Measurements from ENCODE around the gene EZH1.

The EZH1 gene

DNA sequence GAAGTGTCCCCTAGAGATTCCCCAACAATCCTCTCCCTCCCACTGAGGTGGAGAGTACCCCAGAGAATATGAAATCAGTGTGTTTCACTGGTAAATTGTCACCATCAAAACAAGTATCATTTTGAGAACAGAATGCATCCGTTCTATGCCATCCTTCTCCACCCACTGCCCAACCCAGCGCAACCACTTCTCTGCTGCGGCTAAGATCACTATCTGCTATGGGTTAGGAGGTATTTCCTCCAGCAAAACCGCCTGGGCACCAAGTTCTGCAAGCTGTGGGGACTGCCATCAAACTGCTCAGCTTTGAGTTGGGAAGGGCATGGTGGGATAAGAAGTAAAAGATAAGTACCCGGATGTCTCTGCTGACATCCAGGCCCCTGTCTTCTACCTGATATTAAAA, 38.1 kb downstream of the EZH1 start:
- no peak for DNase-seq

DNA sequence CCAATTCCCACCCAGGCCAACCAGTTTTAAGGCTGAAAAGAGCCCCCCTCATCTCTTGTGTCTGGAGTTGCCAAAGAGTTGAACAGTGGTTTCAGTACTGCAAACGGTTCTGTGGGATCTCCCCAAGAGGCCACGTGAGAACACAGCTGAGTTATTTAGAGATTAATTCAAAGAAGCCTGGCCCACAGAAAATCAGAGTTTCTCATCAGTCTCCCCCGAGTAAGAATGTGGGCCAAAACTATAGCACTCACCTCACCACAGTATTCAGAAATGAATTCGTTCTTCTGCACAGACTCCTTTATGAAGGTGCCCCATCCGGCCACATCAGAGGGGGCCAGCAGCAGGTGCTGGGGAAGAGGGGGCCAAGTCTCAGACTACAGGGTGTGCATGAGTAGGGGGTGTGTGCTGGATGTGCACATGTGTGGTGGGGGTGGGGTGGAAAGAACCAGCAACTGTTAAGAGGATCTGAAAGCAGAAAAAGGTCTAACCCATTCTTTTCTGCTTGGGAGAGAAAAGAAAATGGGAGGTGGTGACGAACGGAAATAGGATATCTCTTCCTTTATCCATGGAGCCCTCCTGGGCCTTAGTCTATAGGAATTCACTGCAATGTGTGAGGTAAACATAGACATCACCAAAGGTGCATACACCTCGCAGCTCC, 39.9 kb downstream of the EZH1 start:
- DNase-seq = no peak

- no peak for DNase-seq
These were observed 40.4 kb downstream of the EZH1 start for GRCh38 chr17:42704490-42704836.

DNA sequence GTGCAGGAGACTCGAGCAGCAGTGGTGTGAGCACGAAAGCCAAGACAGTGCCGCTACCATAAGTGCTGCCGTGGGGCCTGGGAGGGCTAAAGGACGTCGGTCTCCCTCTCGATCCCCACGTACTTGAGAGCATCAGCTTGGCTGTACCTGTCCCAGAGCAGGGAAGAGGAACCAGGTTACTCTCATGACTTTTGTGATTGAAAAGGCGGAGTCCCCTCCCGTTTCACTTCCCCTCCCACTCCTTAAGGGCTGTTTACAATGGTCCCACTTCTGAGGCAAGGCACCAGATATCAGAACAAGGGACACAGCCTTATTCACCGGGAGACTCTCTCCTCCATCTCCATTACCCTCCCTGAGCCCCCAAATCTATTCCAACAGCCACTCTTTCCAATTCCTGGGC, 42.4 kb downstream of the EZH1 start:
- DNase-seq = no peak

- no peak for DNase-seq
These were observed 44.1 kb downstream of the EZH1 start for GRCh38 chr17:42700586-42701289.

DNA sequence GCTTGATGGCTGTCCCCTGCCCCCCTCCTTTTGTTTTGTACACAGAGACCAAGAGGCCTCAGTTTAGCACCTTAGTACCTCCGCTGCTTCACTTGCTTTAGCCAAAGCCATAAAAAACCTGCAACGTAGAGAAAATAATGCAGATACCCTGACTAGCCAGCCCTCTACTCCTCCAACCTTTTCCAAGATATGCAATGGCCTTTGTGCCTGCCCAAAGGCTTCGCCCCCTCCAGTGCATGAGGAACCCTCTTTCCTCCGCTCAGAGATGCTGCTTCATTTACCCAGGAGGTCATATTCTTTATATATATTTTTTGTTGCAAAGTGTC, 45.5 kb downstream of the EZH1 start:
- DNase-seq = no peak

DNA sequence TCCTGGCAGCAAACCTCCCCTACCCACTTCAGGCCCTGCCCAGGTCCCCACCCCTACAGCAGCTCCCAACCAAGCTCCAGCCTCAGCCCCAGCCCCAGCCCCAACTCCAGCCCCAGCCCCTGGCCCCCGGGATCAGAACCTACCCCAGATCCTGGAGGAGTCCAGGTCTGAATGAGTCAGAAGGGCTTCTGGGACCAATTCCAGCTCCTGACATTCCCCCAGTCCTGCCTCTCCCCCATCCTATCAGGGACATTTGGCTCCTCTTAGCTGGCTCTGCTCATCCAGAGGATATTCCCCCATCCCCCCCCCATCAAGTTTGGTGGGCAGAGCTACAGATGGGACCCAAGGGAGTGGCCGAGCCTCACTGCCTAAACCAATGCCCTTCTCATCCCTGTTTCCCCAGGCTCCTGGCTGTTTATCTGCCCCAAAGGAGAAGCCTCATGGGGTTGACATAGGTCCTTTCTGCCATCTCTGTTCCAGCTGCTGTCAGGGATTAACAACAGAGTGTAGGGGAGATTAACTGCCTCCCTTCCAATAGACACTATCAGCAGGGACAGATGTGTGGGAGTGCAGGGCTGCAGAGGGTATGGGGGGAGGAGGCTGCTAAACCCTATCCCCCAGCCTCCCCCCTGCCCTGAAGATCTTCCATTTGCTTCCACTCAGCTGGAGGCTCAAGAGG, 46.0 kb downstream of the EZH1 start:
- DNase-seq = peak in 1 of 2 experiments; percentile 24

GRCh38 chr17:42697108-42697811, 47.6 kb downstream of the EZH1 start:
- no peak for DNase-seq

GRCh38 chr17:42695500-42695899, 49.3 kb downstream of the EZH1 start:
- DNase-seq = no peak

GRCh38 chr17:42694524-42694923, 50.3 kb downstream of the EZH1 start:
- no peak for DNase-seq

DNA sequence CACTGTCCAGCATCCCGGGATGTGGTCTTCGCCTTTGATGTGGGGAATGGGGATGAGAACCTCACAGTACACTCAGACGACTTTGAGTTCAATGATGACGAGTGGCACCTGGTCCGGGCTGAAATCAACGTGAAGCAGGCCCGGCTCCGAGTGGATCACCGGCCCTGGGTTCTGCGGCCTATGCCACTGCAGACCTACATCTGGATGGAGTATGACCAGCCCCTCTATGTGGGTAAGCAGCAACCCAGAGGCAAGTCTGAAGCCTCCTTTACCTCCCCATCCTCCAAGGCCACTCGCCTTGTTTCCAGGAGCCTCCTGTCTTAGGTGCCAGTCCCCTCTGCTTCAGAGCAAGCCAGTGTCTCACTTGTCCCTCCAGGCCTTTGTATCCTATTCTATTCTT, 52.4 kb downstream of the EZH1 start:
- DNase-seq = no peak

DNA sequence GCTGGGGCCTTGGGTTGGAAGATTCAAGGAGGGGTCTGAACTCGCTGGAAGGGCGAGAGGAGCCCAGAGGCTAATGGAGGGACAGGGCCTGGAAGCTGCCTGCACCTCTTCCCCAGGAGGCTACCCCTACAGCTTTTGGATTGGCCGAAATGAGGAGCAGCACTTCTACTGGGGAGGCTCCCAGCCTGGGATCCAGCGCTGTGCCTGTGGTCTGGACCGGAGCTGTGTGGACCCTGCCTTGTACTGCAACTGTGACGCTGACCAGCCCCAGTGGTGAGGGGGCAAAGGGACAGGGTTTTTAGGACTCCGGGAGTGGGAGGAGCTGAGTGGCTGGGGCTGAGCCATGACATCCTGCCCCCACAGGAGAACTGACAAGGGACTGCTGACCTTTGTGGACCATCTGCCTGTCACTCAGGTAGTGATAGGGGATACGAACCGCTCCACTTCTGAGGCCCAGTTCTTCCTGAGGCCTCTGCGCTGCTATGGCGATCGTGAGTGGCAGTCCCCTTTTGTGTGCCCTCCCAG, 53.8 kb downstream of the EZH1 start:
- no peak for DNase-seq

DNA sequence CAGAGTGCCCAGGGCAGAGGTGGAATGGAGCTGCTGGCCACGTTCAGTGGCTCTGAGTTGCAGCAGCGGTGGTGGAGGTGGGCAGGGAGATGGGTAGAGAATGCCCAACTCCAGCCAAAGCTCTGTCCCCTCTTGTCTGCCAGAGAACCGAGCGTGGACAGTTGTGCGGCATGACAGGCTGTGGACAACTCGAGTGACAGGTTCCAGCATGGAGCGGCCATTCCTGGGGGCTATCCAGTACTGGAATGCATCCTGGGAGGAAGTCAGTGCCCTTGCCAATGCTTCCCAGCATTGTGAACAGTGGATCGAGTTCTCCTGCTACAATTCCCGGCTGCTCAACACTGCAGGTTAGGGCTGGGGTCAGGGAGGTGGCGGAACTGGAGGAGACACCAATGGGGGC, 54.2 kb downstream of the EZH1 start:
- DNase-seq = no peak

DNA sequence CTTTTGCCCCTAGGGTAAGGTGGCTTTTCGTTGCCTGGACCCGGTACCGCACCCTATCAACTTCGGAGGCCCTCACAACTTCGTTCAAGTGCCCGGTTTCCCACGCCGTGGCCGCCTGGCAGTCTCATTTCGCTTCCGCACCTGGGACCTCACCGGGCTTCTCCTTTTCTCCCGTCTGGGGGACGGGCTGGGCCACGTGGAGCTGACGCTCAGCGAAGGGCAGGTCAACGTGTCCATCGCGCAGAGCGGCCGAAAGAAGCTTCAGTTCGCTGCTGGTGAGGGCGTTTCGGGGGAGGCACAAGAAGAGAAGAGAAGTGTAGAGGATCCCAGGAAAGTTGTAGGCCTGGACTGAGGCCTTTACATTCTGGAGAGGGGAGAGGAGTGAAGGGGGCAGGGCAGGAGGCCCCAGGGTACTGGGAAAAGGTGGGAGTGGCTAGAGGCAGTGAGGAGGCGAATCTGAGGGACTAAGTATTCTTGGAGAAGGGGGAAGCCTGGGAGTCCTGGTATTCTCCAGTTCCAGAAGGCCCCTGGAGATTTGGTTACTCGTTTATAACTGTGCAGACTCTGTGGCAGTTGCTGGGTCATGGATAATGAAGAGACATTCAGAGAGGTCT, 57.0 kb downstream of the EZH1 start:
- no peak for DNase-seq

- no peak for DNase-seq
These were observed 58.2 kb downstream of the EZH1 start for GRCh38 chr17:42686520-42687128.

DNA sequence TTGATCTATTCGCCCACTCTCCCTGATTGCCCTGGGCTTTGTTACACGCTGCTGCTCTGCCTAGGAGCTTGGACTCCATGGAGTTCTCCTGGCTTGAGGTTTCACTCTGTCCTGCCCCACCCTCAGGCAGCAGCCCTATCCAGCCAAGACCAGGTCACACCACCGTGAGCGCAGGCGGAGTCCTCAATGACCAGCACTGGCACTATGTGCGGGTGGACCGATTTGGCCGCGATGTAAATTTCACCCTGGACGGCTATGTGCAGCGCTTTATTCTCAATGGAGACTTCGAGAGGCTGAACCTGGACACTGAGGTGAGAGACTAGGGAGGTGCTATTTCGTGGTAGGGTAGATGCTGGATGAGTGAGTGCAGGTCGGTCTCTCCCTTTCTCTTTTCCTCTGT, 59.0 kb downstream of the EZH1 start:
- no peak for DNase-seq

DNA sequence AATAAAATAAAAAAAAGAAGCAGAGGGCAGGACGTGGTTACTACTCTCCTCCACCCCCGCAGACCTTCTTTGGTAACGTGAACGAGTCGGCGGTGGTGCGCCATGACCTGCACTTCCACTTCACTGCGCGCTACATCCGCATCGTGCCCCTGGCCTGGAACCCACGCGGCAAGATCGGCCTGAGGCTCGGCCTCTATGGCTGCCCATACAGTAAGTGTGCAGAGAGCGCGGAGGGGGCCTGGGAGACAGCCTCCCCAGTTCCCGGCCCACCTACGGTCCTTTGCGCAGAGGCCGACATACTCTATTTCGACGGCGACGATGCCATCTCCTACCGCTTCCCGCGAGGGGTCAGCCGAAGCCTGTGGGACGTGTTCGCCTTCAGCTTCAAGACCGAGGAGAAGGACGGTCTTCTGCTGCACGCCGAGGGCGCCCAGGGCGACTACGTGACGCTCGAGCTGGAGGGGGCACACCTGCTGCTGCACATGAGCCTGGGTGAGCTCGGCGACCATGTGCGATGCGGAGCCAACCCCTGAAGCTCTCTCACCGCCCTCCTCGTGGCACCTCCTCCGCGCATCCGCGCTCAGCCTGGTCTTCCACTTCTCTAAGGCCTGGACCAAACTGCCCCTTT, 59.8 kb downstream of the EZH1 start:
- no peak for DNase-seq

GRCh38 chr17:42683407-42684034, 61.3 kb downstream of the EZH1 start:
- no peak for DNase-seq

- DNase-seq = no peak
These were observed 62.0 kb downstream of the EZH1 start for GRCh38 chr17:42682722-42683403.

GRCh38 chr17:42681976-42682721, 62.7 kb downstream of the EZH1 start, which contains the start of gene CNTNAP1:
Gene CNTNAP1, plus strand, starts transcription at chr17:42682531. Its CDS starts 299 bp downstream, at chr17:42682830.
- peak in 1 of 2 experiments; percentile 47 for DNase-seq
